GM18511 (cell line): ENCODE measurements around the gene ASCC3.
"Not testable (repeated sequence)": the region's sequence is repeated elsewhere in the genome, so short reads cannot be mapped to it uniquely, and the experiment has no call there.

Experiments
- ATAC-seq: cut with Tn5 transposase; IDR thresholded peaks from one replicate; pipeline ENCODE4 v1.9.1; 2021; ENCODE audit warnings: mild to moderate bottlenecking, moderate library complexity; ENCODE audit not compliant: unreplicated experiment

ASCC3 gene

GRCh38 chr6:100890646-100891045 lies 9.5 kb upstream of the ASCC3 start:
- ATAC-seq, result not testable (repeated sequence)

DNA sequence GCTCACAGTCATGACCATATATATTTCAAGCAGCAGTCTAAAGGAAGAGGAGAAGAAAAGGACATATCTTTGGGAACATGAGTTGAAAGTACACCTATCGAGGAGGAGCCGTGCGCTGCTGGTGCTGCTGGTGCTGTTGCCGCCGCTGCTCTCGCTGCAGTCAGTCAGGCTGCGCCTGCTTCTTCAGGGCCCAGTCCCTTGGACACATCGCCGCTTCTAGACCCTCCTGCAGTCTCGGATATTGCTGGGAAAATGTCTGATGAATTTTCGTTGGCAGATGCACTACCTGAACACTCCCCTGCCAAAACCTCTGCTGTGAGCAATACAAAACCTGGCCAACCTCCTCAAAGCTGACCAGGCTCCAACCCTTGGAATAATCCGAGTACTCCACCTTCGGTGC lies 8.2 kb upstream of the ASCC3 start:
- no peak for ATAC-seq

DNA sequence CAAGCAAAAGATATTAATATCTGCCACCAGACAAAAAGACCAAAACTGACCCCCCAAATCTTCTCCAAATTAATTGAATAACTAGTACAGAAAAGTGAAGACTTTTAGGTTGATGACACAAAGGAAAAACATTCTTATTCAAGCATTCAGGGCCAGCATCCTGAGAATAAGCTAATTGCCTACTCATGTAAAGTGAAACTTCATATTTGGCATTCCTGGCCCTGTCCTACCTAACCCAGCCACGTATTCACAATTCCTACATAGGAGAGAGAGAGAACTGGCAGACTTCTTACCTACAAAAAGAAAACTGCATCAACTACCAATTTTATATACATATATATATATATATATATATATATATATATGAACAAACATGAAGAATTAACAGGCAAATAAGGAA lies 4.9 kb upstream of the ASCC3 start:
- ATAC-seq, result no peak

GRCh38 chr6:100883347-100883746 lies 2.2 kb upstream of the ASCC3 start:
- ATAC-seq, result no peak

GRCh38 chr6:100881707-100882040 lies 545 bp upstream of the ASCC3 start:
- ATAC-seq, result no peak

DNA sequence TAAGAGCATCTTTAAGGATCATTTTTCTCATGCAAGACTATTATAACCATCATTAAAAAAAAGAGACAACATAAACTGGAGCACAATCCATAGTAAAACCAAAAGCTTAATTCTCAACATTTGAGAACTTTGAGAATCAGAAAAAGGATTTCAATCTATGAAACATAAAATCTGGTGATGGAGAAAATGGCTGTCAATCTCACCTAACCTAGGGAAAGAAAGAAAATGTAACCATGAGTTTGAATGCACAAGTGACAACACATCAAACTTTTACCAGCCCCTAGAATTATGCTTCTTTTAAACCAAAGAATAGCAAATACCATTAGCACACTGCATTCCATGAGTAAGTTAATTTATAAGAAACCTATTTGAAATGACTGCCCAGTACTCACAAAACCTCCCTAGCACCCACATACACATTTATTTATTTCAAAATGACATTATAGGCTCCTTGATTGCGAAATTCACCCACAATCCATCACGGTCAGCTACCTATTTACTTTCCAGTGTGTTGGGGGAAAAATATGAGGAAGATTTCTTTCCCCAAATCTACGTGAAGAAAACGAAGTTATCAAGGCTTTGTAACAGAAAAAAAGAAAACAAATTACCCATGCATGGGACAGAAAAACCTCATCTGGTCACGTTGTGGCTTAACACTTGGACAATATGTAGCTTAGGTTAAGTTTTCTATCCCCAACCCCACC lies 828 bp downstream of the ASCC3 start:
- ATAC-seq, result no peak

- no peak for ATAC-seq
These were observed 1.8 kb downstream of the ASCC3 start for GRCh38 chr6:100879317-100879716.

GRCh38 chr6:100877851-100878250 lies 3.3 kb downstream of the ASCC3 start:
- no peak for ATAC-seq

DNA sequence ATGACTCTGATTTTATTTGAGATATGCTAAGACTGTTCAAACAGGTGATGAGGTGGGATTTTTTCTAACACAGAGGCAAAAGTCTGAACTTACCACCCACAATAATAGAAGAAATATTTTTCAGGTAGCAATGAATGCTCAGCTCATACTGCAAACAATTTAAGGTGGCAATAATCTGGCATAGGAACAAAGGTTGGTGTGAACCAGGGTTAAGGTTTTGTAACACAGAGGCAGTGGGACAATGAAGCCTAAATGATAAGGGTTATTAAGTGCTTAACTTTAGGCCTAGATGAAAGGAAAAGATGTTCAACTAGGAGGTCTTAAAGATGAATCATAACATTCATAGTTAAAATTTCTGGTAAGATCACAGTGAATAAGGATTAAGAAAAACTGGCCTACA lies 4.9 kb downstream of the ASCC3 start:
- ATAC-seq, result no peak

- no peak for ATAC-seq
These were observed 15.6 kb downstream of the ASCC3 start for GRCh38 chr6:100865525-100865924.

- ATAC-seq, result no peak
These were observed 19.1 kb downstream of the ASCC3 start for GRCh38 chr6:100862063-100862462.

GRCh38 chr6:100856146-100856545 lies 25.0 kb downstream of the ASCC3 start:
- ATAC-seq, result no peak

DNA sequence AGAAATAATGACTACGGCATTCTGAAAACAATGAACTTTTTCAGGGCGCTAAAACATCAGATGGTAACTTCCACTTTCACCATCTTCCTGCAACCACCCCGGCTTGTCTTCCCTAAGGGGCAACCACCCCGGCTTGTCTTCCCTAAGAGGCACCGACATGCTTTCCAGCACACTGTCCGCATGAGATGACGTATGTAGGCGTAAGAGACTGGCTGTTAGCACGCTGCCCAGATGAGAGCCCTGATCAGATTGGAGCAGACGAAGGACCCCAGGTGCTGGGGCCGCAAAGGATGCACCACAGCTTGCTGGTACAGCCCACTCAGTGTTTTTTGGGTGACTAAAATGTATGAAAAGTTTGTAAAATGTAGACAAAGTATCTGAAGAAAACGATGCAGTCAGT lies 29.3 kb downstream of the ASCC3 start:
- ATAC-seq, result no peak

DNA sequence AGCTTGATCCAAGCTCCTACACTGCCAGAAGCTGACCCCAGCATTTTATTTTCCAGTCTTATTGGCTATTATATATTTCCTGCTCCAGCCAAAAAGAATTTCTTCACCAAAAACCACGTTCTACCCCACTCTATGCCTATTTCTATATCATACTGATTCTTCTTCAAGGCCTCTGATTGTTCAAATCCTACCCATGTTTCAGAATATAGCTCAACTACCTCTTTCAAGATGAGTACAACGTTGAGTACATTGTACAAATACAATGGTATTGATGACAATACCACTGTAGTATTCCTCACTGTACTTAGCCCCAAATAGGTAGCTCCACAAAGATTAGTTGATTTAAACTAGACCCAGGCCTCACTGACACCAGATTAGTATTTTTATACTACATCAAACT lies 31.0 kb downstream of the ASCC3 start:
- ATAC-seq, result no peak

DNA sequence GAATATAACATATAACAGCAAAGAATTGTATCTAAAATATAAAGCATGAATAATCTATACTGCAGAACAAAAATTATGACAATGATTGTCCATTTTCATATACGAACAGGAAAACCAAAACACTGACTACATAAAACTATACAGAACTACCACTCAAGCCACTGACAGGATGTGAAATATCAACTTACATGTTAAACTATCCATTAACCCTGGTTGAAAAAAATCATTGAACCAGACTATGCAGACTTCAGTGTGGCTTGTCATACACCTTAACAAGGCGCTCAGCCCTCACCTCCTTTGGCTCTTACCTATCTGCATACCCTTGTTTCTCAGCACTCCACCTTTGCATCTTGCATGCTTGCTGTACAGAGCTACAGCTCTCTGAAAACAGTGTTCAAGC lies 34.9 kb downstream of the ASCC3 start:
- peak; percentile 58 for ATAC-seq

GRCh38 chr6:100845676-100846075 lies 35.5 kb downstream of the ASCC3 start:
- no peak for ATAC-seq

GRCh38 chr6:100839419-100839818 lies 41.7 kb downstream of the ASCC3 start:
- ATAC-seq, result no peak

DNA sequence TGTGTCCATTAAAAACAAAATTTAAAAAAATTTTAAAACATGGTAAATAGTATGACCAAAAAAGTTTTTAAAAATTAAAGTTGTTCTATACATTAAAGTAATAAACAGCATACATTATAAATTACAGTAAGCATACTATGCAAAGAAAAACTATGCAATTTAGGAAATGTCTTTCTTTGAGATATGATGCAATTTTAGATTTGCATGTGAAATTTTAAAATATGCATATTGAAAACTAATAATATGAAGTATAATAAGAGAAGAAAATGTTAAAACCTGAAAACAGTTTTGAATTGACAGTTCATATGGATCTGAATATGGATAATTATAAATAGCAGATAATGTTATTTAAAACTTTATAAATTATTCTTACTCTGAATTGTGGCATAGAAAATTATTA lies 43.1 kb downstream of the ASCC3 start:
- no peak for ATAC-seq

- no peak for ATAC-seq
These were observed 47.1 kb downstream of the ASCC3 start for GRCh38 chr6:100833972-100834574.

- not testable (repeated sequence) for ATAC-seq
These were observed 52.0 kb downstream of the ASCC3 start for GRCh38 chr6:100829077-100829595.

DNA sequence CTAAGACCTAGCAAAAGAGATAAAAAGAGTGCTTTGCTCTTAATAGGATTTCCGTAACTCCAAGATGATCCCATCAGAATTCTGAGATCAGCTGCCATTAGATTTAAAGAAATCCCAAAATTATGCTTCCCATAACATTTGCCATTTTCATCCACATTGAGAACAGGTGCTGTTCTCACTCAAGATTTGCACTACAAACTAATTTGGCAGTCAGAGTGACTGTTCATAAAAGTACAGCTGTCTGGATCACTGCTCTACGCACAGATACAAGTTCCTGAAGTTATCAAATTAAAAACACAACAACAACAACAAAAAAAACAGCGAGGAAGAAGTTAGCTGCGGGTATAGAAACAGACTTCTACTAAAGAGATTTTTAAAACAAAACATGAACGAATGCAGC lies 58.1 kb downstream of the ASCC3 start:
- ATAC-seq, result no peak

GRCh38 chr6:100818066-100818465 lies 63.1 kb downstream of the ASCC3 start:
- no peak for ATAC-seq

DNA sequence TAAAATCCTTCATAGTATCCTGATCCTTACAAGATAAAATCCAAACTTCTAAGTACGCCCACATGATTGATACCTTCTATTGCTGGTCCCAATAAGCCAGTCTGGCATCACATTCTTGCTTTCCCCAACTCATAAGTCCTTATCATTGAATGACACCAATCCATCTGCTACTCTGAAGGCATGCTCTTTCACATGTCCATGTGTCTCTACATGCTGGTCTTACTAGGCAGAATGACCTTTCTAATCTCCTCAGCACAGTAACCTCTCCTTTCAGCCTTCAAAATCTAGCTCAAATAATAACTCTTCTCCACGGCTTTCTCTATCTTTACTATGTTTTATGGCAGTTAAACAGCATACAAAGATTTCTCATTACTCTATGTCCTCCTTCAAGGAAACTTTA lies 71.1 kb downstream of the ASCC3 start:
- ATAC-seq, result no peak
